Spleen (tissue), 11 donors: ENCODE measurements around the gene SH3RF3. TPM values are rescaled to one million over a fixed set of nuclear protein-coding genes. Genes with fewer than 3 reads are reported as not detected.

Source experiments
- DNase-seq: peaks from one replicate; pipeline ENCODE4 v3.0.0-alpha.2; 2020
- H3K27ac ChIP-seq, 8 donors: fragments of 200-600 bp; sonication (generic) in 7 of 8; 1 replicate in 4 of 8; 2 replicates in 4 of 8; pipeline versions ENCODE4 v1.5.0 to v1.8.0; 2016 to 2021; ENCODE audit warnings: inconsistent platforms in 4 of 8, mild to moderate bottlenecking in 4 of 8, moderate library complexity in 1 of 8
- H3K27me3 ChIP-seq, 7 donors: fragments of 200-600 bp; sonication (generic) in 6 of 7; replicated peaks in 1 of 7; 1 replicate in 4 of 7; 2 replicates in 3 of 7; pipeline versions ENCODE4 v1.5.0 to v1.8.0; 2016 to 2021; ENCODE audit warnings: inconsistent platforms in 3 of 7, mild to moderate bottlenecking in 1 of 7
- H3K36me3 ChIP-seq, 6 donors: fragments of 200-600 bp; sonication (generic) in 5 of 6; 1 replicate in 4 of 6; 2 replicates in 2 of 6; pipeline versions ENCODE4 v1.5.0 to v1.8.0; 2016 to 2021; ENCODE audit warnings: inconsistent platforms in 2 of 6
- H3K4me1 ChIP-seq, 6 donors: fragments of 200-600 bp; sonication (generic) in 5 of 6; 1 replicate in 3 of 6; 2 replicates in 3 of 6; pipeline versions ENCODE4 v1.5.0 to v1.8.0; 2016 to 2021; ENCODE audit warnings: inconsistent platforms in 3 of 6
- H3K4me3 ChIP-seq, 8 donors: fragments of 200-600 bp; sonication (generic) in 7 of 8; 1 replicate in 4 of 8; 2 replicates in 4 of 8; pipeline versions ENCODE4 v1.5.0 to v1.8.0; 2016 to 2021; ENCODE audit warnings: inconsistent platforms in 4 of 8, mild to moderate bottlenecking in 4 of 8, moderate library complexity in 2 of 8
- H3K9me3 ChIP-seq, 8 donors: fragments of 200-600 bp; sonication (generic) in 7 of 8; 1 replicate in 4 of 8; 2 replicates in 4 of 8; pipeline versions ENCODE4 v1.5.0 to v1.8.0; 2016 to 2021; ENCODE audit warnings: inconsistent platforms in 4 of 8
- CTCF ChIP-seq, 11 experiments: fragments of 200-600 bp in 7 of 11; fragments of 450-650 bp in 4 of 11; sonication (generic) in 4 of 11; IDR thresholded peaks in 8 of 11; conservative IDR thresholded peaks in 3 of 11; 1 replicate in 7 of 11; 2 replicates in 4 of 11; pipeline versions ENCODE4 v1.4.0 to v1.8.0; 2016 to 2021; ENCODE audit warnings: antibody characterized with exemption in 11 of 11, inconsistent platforms in 4 of 11, mild to moderate bottlenecking in 1 of 11
- POLR2A ChIP-seq, 3 donors: fragments of 450-650 bp; IDR thresholded peaks; one replicate each; pipeline ENCODE4 v1.5.1; 2017; ENCODE audit warnings: antibody characterized with exemption in 3 of 3, mild to moderate bottlenecking in 1 of 3
- POLR2AphosphoS5 ChIP-seq, 3 donors: sonication (generic); formaldehyde crosslinking; IDR thresholded peaks; one replicate each; pipeline ENCODE4 v1.5.1; 2017; ENCODE audit warnings: antibody characterized with exemption in 3 of 3
- WGBS, 5 donors: extraction: QIAGEN DNeasy Blood & Tissue Kit in 3 of 5; methylation state at CpG; one replicate each; pipeline versions ENCODE4 v1.1.5 to v1.1.7; 2013 to 2018; 5-methylcytosine and 5-hydroxymethylcytosine counted together
- intact Hi-C: fragments of 100-400 bp; cut with DNase I; formaldehyde crosslinking; loops from one replicate; pipeline ENCODE4 v1.15.0; 2023; ENCODE audit warnings: low total_unique reads
- polyA plus RNA-seq, 3 donors: library from polyadenylated mRNA; stranded (reverse); fragments of 200-250 nt; gene quantifications; one replicate each; pipeline ENCODE4 v1.2.1, GENCODE V29; 2013
- total RNA-seq, 7 donors: library from RNA; depleted of rRNA in 3 of 7; stranded (reverse); fragments of >200 nt in 3 of 7; fragmentation: NEBNext Ultra II Directional in 4 of 7; extraction: Animal tissue kit (Norgen Biotek cat#: 25700) in 4 of 7; gene quantifications; one replicate each; pipeline versions ENCODE4 v1.1.0 to v1.2.1, GENCODE V29; 2016 to 2021
- donor health status: healthy with polysubstance abuse.
- donor health status: DM: no; HTN: no; CAD: no; lungs with moderate emphysema.
- donor health status: DM: no; HTN: no; CAD: no.
- donor health status: Bipolar disorder and iron deficiency.
- donor health status: healthy.
- donor health status: DM: no; HTN: no; CAD: no.
- donor health status: DM: yes; HTN: yes; CAD: no.

The SH3RF3 gene
- total and polyA plus RNA-seq, 10 donors, result 1.3 to 7.6 (median 4.7) TPM

GRCh38 chr2:109124982-109125592 lies 3.9 kb upstream of the SH3RF3 start:
- no peak for DNase-seq
- 71 to 77% (median 76%) methylated on average over 10 of the region's 10 CpGs for WGBS, 5 donors
- intact Hi-C loops, result no loop called here
- H3K27me3 ChIP-seq, result peaks cover 0 to 67% (median 21%) of the 10 kb centered on the region in 7 donors
- peaks cover 8 to 29% (median 24%) of the 10 kb centered on the region in 6 donors for H3K4me1 ChIP-seq
- H3K9me3 ChIP-seq, result no peaks in the 10 kb centered on the region
- no peak overlapping the region for H3K4me3 ChIP-seq
- no peak overlapping the region for H3K27ac ChIP-seq
- TF ChIP-seq POLR2AphosphoS5 (IDR thresholded peaks at IDR 0.05), result no peak
- TF ChIP-seq CTCF (IDR thresholded peaks at IDR 0.05 in 8 of 11, conservative IDR thresholded peaks at IDR 0.05 in 3 of 11), result no peak
- TF ChIP-seq POLR2A (IDR thresholded peaks at IDR 0.05), result no peak
- no peaks in the 10 kb centered on the region for H3K36me3 ChIP-seq

- Histone ChIP-seq H3K27me3 (peaks cover 0 to 71% (median 25%) of the 10 kb centered on the region in 7 donors), H3K27ac (no peak overlapping the region), H3K4me3 (no peak overlapping the region), H3K4me1 (peaks cover 11 to 36% (median 32%) of the 10 kb centered on the region in 6 donors), H3K36me3 (no peaks in the 10 kb centered on the region), H3K9me3 (no peaks in the 10 kb centered on the region)
- TF ChIP-seq POLR2A (IDR thresholded peaks at IDR 0.05), result no peak
- TF ChIP-seq POLR2AphosphoS5 (IDR thresholded peaks at IDR 0.05), result no peak
- no peak for TF ChIP-seq CTCF (IDR thresholded peaks at IDR 0.05 in 8 of 11, conservative IDR thresholded peaks at IDR 0.05 in 3 of 11)
- DNase-seq, result no peak
- intact Hi-C loops, result loop anchor here (2.0 kb wide), 1 partner anchor 385 kb away; no protein-coding TSS in a partner anchor
- WGBS, 5 donors, result 78 to 94% (median 86%) methylated on average over 12 of the region's 12 CpGs
Measured at GRCh38 chr2:109125593-109126500, 3.2 kb upstream of the SH3RF3 start.

DNA sequence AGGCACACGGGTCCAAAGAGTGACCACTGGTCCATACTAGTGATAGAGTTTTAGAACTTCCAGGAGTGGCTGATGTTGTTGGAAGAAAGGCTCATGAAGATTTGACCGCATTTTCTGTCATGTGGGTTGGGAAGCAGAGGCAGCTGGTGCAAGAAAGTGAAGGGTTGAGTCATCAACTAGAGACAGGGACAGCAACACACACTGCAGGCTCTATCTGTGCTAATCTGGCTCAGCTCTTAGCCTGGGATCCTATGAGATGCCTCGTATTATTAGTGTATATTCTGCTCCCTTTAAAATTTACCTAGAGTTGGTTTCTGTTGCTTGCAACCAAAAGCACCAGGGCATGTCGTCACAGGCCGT lies 2.5 kb upstream of the SH3RF3 start:
- H3K27ac ChIP-seq, result no peak overlapping the region
- peaks cover 11 to 43% (median 33%) of the 10 kb centered on the region in 6 donors for H3K4me1 ChIP-seq
- H3K4me3 ChIP-seq, result no peak overlapping the region
- H3K36me3 ChIP-seq, result no peaks in the 10 kb centered on the region
- no peaks in the 10 kb centered on the region for H3K9me3 ChIP-seq
- TF ChIP-seq POLR2A (IDR thresholded peaks at IDR 0.05), result no peak
- TF ChIP-seq POLR2AphosphoS5 (IDR thresholded peaks at IDR 0.05), result no peak
- intact Hi-C loops, result loop anchor here (2.0 kb wide), 1 partner anchor 384 kb away; no protein-coding TSS in a partner anchor
- WGBS, 5 donors, result 89 to 93% (median 90%) methylated on average over 5 of the region's 5 CpGs
- no peak for DNase-seq
- peaks cover 0 to 77% (median 25%) of the 10 kb centered on the region in 7 donors for H3K27me3 ChIP-seq

- Histone ChIP-seq H3K4me3 (peak overlapping the region in 4 of 8 donors; percentile 71 to 88 (median 76)), H3K27ac (peak overlapping the region in 1 of 8 donors; percentile 81), H3K36me3 (no peaks in the 10 kb centered on the region), H3K9me3 (no peaks in the 10 kb centered on the region), H3K27me3 (peaks cover 0 to 80% (median 25%) of the 10 kb centered on the region in 7 donors), H3K4me1 (peaks cover 11 to 49% (median 33%) of the 10 kb centered on the region in 6 donors)
- intact Hi-C loops, result loop anchor here (2.0 kb wide), 1 partner anchor 383 kb away; no protein-coding TSS in a partner anchor
- TF ChIP-seq POLR2AphosphoS5 (IDR thresholded peaks at IDR 0.05) (no peak), CTCF (IDR thresholded peaks at IDR 0.05 in 8 of 11, conservative IDR thresholded peaks at IDR 0.05 in 3 of 11) (no peak), POLR2A (IDR thresholded peaks at IDR 0.05) (no peak)
- WGBS, 5 donors, result 81 to 87% (median 84%) methylated on average over 10 of the region's 10 CpGs
- no peak for DNase-seq
Measured at GRCh38 chr2:109127556-109127955, 1.4 kb upstream of the SH3RF3 start.
